HUES6 (cell line): ENCODE results near the gene PDE4D.

Experiments used
- H3K27ac ChIP-seq: 2 replicates; pipeline ENCODE4 v1.7.0; 2013; ENCODE audit warnings: low read depth, mild to moderate bottlenecking, low read length, inconsistent platforms
- H3K27me3 ChIP-seq: 2 replicates; pipeline ENCODE4 v1.6.1; 2013; ENCODE audit warnings: low read length; ENCODE audit not compliant: control insufficient read depth, insufficient read depth
- H3K36me3 ChIP-seq: 2 replicates; pipeline ENCODE4 v1.6.1; 2013; ENCODE audit warnings: low read length; ENCODE audit not compliant: control insufficient read depth, insufficient read depth
- H3K4me1 ChIP-seq: 2 replicates; pipeline ENCODE4 v1.6.1; 2013; ENCODE audit warnings: low read length; ENCODE audit not compliant: control insufficient read depth, insufficient read depth
- H3K4me3 ChIP-seq: 2 replicates; pipeline ENCODE4 v1.5.1; 2013; ENCODE audit warnings: low read depth, low read length
- H3K9ac ChIP-seq: one replicate; pipeline ENCODE4 v1.6.1; 2013; ENCODE audit warnings: mild to moderate bottlenecking, low read length
- H3K9me3 ChIP-seq: 2 replicates; pipeline ENCODE4 v1.6.1; 2013; ENCODE audit warnings: low read depth, low read length; ENCODE audit not compliant: control insufficient read depth, insufficient read depth

Gene PDE4D

GRCh38 chr5:59027145-59027907 lies 866.2 kb downstream of the PDE4D start:
- H3K27me3 ChIP-seq: no peaks in the 10 kb centered on the region
- H3K4me3 ChIP-seq: no peak overlapping the region
- H3K4me1 ChIP-seq: no peaks in the 10 kb centered on the region
- no peak overlapping the region for H3K9ac ChIP-seq
- H3K27ac ChIP-seq: no peak overlapping the region
- no peaks in the 10 kb centered on the region for H3K9me3 ChIP-seq
- H3K36me3 ChIP-seq: no peaks in the 10 kb centered on the region

- no peaks in the 10 kb centered on the region for H3K9me3 ChIP-seq
- no peak overlapping the region for H3K27ac ChIP-seq
- H3K27me3 ChIP-seq: no peaks in the 10 kb centered on the region
- no peak overlapping the region for H3K4me3 ChIP-seq
- H3K9ac ChIP-seq: no peak overlapping the region
- H3K36me3 ChIP-seq: no peaks in the 10 kb centered on the region
- H3K4me1 ChIP-seq: peaks cover 12% of the 10 kb centered on the region
Measured at GRCh38 chr5:59025734-59026133, 867.8 kb downstream of the PDE4D start.

DNA sequence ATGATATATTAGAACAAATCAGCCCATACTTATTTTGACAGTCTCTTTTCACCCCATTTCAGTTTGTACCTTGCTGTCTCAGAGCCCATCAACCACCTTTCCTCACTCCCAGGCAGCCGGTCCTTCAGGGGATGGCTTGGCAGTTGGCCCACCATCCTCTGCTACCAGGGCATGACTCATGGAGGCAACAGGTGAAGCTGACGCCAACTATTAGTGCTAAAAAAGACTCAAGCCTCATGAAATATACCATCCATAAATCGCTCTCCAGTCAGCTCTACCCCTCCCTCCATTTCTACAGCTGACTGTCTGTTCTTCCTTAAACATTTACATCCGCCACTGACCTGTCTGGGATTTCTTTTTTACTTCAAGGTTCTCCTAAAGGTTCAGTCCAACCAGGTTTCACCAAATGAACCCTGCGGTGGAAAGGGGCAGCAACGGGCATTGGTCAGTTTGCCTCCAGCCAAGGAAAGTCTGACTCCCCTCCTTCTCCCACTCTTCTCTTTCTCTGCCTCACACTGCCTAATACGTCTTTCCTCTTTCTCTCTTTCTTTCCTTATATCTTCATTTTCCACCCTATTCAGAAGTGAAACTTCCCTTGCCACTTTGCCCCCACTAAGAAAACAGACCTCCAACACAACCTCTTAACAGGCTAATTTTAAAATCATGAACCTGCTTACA lies 871.5 kb downstream of the PDE4D start:
- no peak overlapping the region for H3K9ac ChIP-seq
- H3K27ac ChIP-seq: no peak overlapping the region
- H3K4me3 ChIP-seq: no peak overlapping the region
- H3K9me3 ChIP-seq: no peaks in the 10 kb centered on the region
- no peaks in the 10 kb centered on the region for H3K27me3 ChIP-seq
- H3K4me1 ChIP-seq: peaks cover 12% of the 10 kb centered on the region
- no peaks in the 10 kb centered on the region for H3K36me3 ChIP-seq

DNA sequence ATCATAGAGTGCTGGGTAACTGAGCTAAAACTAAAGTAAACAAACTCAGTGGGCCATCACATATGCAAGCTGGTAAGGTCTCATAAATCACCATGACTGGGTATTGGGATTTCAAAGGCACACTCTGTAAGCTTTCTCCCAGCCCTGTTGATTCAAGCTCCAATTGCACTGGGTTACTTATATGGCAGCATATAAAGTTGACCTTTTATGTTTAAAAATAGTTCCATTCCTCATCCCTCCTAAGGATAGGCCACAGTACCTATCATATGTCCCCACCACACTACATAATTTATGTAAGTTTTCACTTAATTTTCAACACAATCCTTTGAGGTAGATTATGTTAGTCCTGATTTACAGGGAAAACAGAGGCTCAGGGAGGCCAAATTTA lies 872.2 kb downstream of the PDE4D start:
- H3K36me3 ChIP-seq: no peaks in the 10 kb centered on the region
- no peaks in the 10 kb centered on the region for H3K9me3 ChIP-seq
- no peak overlapping the region for H3K4me3 ChIP-seq
- H3K27ac ChIP-seq: no peak overlapping the region
- peaks cover 12% of the 10 kb centered on the region for H3K4me1 ChIP-seq
- no peak overlapping the region for H3K9ac ChIP-seq
- H3K27me3 ChIP-seq: no peaks in the 10 kb centered on the region

GRCh38 chr5:59020611-59021285 lies 872.8 kb downstream of the PDE4D start:
- Histone ChIP-seq H3K4me1 (peaks cover 12% of the 10 kb centered on the region), H3K4me3 (no peak overlapping the region), H3K36me3 (no peaks in the 10 kb centered on the region), H3K27me3 (no peaks in the 10 kb centered on the region), H3K9me3 (no peaks in the 10 kb centered on the region), H3K9ac (no peak overlapping the region), H3K27ac (no peak overlapping the region)

DNA sequence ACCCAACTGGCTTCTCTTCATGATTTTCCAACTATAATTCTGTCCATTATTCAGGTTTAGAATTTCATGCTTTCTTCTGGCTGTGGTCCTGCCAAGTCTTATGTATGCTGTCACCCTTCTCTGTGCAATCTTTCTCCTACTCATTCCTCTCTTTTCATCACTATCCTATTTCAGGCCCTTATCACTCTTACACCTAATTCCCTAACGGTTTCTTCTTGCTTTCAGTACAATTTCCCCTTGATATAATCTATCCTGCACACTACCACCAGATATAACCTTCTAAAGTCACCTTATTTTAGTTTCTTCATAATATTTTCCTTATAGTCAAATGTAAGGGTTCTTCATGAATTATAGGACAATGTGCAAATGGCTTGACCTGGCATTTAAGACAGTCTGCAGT lies 874.4 kb downstream of the PDE4D start:
- Histone ChIP-seq H3K9me3 (no peaks in the 10 kb centered on the region), H3K4me3 (no peak overlapping the region), H3K4me1 (peaks cover 12% of the 10 kb centered on the region), H3K9ac (no peak overlapping the region), H3K27ac (no peak overlapping the region), H3K36me3 (no peaks in the 10 kb centered on the region), H3K27me3 (no peaks in the 10 kb centered on the region)

DNA sequence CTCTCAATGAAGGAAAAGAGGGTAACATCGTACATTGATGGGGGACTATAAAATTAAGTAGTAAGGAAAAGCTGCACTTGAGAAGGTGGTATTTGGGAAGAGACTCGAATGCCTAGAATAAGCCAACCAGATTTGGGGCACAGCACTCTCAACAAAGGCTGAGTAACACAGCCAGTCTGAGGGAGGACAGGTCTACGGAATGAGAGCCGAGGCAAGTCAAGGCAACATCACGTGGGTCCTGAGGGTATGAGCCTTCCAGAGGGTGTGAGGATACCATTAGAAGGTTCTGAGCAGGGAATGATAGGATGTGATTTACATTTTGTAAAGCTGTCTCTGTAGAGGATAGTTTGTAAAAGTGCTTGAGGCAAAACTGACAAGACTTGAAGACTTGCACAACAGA lies 876.6 kb downstream of the PDE4D start:
- Histone ChIP-seq H3K9me3 (no peaks in the 10 kb centered on the region), H3K36me3 (no peaks in the 10 kb centered on the region), H3K4me1 (peaks cover 12% of the 10 kb centered on the region), H3K9ac (no peak overlapping the region), H3K27ac (no peak overlapping the region), H3K4me3 (no peak overlapping the region), H3K27me3 (no peaks in the 10 kb centered on the region)

- Histone ChIP-seq H3K9ac (no peak overlapping the region), H3K27ac (no peak overlapping the region), H3K4me3 (no peak overlapping the region), H3K36me3 (no peaks in the 10 kb centered on the region), H3K27me3 (no peaks in the 10 kb centered on the region), H3K4me1 (peaks cover 10% of the 10 kb centered on the region), H3K9me3 (no peaks in the 10 kb centered on the region)
Measured at GRCh38 chr5:59008816-59009473, 884.6 kb downstream of the PDE4D start.

DNA sequence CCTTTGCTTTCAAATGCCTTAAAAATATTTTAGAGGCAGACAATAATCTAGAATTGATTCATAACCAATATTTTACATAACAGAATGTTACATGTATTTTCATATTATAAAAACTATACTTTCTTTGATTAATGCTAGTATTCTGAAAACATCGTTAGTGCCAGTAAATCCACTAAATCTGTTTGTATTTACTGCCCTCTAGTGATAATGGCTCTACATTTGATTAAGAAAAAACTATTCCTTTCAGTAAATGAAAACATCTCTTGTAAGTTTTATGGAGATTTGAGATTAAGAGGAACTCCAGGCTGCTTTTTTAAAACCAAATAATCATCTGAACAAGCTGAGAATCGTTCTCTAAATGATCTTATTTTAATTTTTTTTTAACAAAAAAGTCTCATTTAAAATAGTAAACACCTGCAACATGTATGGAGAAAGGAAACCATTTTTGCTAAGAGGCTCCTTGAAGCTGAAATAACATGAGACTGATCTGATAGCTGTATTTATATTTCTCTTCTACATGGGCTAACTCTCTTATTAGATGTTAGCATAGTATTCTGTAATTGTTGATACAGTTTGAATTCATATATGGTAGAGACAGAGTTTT lies 886.0 kb downstream of the PDE4D start:
- Histone ChIP-seq H3K36me3 (no peaks in the 10 kb centered on the region), H3K27me3 (no peaks in the 10 kb centered on the region), H3K27ac (no peak overlapping the region), H3K4me1 (peaks cover 24% of the 10 kb centered on the region), H3K4me3 (no peak overlapping the region), H3K9me3 (no peaks in the 10 kb centered on the region), H3K9ac (no peak overlapping the region)

DNA sequence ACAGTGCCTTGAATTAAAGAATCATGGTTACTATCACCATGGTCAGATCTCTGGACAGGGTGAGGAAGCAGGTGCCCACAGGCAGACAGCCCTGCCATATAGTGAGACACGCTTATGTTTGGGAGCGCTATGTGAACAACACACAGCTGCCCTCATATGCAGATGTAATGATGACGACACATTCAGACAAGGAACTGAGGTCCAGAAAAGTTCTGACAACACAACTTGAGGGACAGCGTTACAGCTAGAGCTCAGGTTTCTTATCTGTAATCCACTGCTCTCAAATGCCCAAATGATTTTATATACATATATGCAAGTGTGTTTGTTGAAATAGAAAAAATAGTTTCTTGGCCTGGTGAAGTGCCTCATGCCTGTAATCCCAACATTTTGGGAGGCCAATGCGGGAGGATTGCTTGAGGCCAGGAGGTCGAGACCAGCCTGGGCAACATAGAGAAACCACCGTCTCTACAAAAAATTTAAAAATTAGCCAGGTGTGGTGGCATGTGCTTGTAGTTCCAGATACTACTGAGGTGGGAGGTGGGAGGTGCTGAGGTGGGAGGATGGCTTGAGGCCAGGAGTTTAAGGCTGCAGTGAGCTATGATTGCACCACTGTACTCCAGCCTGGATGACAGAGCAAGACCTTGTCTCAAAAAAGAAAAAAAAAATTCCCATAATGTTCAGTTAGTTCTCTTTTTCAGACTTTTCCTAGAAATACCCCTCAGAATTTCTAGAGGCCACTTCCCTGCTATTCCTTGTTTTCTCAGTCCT lies 887.4 kb downstream of the PDE4D start:
- no peaks in the 10 kb centered on the region for H3K36me3 ChIP-seq
- no peak overlapping the region for H3K9ac ChIP-seq
- no peaks in the 10 kb centered on the region for H3K27me3 ChIP-seq
- peaks cover 34% of the 10 kb centered on the region for H3K4me1 ChIP-seq
- H3K4me3 ChIP-seq: no peak overlapping the region
- H3K27ac ChIP-seq: no peak overlapping the region
- no peaks in the 10 kb centered on the region for H3K9me3 ChIP-seq
